Suppressor macrophage treated with lipopolysaccharide for 4 hours (primary cell): Measurements from ENCODE around the gene OSBP2.

Experiments used
- DNase-seq: peaks from one replicate; pipeline ENCODE4 v3.0.0-alpha.2; 2020

Gene OSBP2

GRCh38 chr22:30947816-30948454, 253.3 kb downstream of the OSBP2 start:
- DNase-seq: peak; percentile 43

GRCh38 chr22:30948930-30949342, 254.3 kb downstream of the OSBP2 start:
- no peak for DNase-seq

- no peak for DNase-seq
These were observed 255.4 kb downstream of the OSBP2 start for GRCh38 chr22:30949934-30950660.

GRCh38 chr22:30953206-30953605, 258.5 kb downstream of the OSBP2 start:
- DNase-seq: no peak

GRCh38 chr22:30955153-30955552, 260.5 kb downstream of the OSBP2 start:
- no peak for DNase-seq
